ENCODE measurements around the gene SEMA4B. TPM values are rescaled to one million over a fixed set of nuclear protein-coding genes. Genes with fewer than 3 reads are reported as not detected.

The SEMA4B gene
- total RNA-seq, 1 experiment from 2014 or later = 50.2 TPM

DNA sequence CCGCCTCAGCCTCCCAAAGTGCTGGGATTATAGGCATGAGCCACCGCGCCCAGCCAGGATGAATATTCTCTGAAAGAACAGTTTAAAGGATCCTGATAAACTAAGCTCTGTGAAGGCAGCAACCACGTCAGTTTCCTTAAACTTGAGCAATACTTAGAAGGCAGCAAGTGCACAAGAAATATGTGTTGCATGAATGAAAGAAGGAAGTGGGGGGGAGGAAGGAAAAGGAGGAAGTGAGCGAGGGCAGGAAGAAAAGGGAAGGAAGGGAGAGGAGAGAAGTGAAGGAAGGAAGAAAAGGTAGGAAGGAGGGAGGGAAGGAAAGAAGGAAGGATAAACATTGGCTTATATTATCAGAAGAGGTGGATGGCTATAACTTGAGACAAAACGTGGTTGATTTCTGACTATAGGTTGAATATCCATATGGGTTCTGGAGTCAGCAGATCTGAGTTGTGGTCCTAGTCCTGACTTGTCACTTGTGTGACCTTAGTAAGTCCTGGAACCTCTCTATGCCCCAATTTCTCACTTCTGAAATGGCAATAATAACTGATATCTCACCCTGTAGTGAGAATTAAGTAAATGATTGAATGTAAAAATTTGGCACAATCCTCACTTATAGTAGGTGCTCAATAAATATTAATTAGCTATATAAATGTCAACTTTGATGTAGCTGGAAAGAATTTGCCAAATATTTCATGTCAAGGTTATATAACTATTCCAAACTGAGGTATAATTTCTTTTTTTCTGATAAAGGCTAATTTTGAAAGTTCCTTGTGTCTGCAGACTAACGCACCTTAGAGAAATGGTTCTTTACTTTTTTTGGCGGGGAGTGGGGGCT lies 12.0 kb upstream of the SEMA4B start:
- H3K27me3 Mint-ChIP-seq (ENCODE audit: low read depth) = no peaks in the 10 kb centered on the region
- TF ChIP-seq RORB (CRISPR knock-in tag; IDR thresholded peaks at IDR 0.05) (no peak), ZNF219 (CRISPR knock-in tag; IDR thresholded peaks at IDR 0.05; ENCODE audit: borderline replicate concordance) (no peak), CBFB (CRISPR knock-in tag; IDR thresholded peaks at IDR 0.05; ENCODE audit: low read depth) (no peak), IRF2 (CRISPR knock-in tag; IDR thresholded peaks at IDR 0.05; ENCODE audit: borderline replicate concordance, low read depth) (no peak), ZNF263 (CRISPR knock-in tag; IDR thresholded peaks at IDR 0.05; ENCODE audit: low read depth) (no peak)
- TF ChIP-seq, protein P1, sequence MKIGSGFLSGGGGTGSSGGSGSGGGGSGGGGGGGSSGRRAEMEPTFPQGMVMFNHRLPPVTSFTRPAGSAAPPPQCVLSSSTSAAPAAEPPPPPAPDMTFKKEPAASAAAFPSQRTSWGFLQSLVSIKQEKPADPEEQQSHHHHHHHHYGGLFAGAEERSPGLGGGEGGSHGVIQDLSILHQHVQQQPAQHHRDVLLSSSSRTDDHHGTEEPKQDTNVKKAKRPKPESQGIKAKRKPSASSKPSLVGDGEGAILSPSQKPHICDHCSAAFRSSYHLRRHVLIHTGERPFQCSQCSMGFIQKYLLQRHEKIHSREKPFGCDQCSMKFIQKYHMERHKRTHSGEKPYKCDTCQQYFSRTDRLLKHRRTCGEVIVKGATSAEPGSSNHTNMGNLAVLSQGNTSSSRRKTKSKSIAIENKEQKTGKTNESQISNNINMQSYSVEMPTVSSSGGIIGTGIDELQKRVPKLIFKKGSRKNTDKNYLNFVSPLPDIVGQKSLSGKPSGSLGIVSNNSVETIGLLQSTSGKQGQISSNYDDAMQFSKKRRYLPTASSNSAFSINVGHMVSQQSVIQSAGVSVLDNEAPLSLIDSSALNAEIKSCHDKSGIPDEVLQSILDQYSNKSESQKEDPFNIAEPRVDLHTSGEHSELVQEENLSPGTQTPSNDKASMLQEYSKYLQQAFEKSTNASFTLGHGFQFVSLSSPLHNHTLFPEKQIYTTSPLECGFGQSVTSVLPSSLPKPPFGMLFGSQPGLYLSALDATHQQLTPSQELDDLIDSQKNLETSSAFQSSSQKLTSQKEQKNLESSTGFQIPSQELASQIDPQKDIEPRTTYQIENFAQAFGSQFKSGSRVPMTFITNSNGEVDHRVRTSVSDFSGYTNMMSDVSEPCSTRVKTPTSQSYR (CRISPR knock-in tag; IDR thresholded peaks at IDR 0.05) = no peak
- H3K36me3 Mint-ChIP-seq = no peaks in the 10 kb centered on the region
- H3K4me3 Mint-ChIP-seq = no peak overlapping the region
- ChIA-PET CTCF (interaction anchor here (2.1 to 4.4 kb wide), 3 partner anchors 12 to 32 kb away, joined by 6 to 12 read pairs (median 8); partner anchors contain the start of gene SEMA4B), POLR2A (interaction anchor here (0.8 kb wide), 1 partner anchor 12 kb away, joined by 3 read pairs; the partner anchor contains the start of gene SEMA4B)
- H3K4me1 Mint-ChIP-seq = peaks cover 26% of the 10 kb centered on the region
- H3K9me3 Mint-ChIP-seq = no peaks in the 10 kb centered on the region
- no peak overlapping the region for H3K27ac Mint-ChIP-seq
- DNase-seq (ENCODE audit: low spot score) (no peak), ATAC-seq (no peak)

DNA sequence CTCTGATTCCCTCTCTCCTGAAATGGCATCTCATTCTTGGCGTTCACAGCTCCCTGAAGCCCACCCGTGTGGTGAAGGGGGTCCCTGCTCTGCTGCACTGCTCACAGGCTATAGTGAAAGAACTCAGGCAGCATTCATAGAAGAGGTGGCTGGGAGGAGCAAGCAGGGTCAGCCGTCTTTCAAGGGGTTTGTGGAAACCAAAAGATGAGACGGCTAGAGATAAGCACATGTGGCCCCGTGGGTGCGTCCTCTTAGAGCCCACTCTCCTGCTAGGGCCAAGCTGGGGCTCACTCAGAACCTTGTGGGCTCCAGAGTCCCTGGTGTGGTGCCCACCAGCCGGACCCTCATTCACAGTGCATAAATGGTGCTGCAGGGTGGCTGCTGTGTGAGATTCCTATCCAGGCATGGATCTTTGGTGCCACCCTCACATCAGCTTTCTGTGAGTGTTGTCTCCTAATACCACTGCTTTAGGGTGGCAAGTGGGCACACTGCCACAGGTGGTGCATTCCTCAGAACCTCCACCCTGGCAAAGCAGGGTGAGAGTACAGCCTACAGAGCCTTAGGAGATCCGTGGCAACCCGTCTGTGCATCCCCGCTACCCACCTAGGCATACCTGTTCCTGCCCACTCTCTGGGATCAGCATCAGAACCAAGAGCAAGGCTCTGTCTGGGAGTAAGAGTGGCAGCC lies 11.2 kb upstream of the SEMA4B start:
- no peak for DNase-seq (ENCODE audit: low spot score)
- ChIA-PET CTCF (interaction anchor here (1.0 to 4.4 kb wide), 4 partner anchors 11 to 47 kb away, joined by 3 to 12 read pairs (median 7); partner anchors contain the start of gene SEMA4B), POLR2A (no interaction called here)
- TF ChIP-seq, protein P2, sequence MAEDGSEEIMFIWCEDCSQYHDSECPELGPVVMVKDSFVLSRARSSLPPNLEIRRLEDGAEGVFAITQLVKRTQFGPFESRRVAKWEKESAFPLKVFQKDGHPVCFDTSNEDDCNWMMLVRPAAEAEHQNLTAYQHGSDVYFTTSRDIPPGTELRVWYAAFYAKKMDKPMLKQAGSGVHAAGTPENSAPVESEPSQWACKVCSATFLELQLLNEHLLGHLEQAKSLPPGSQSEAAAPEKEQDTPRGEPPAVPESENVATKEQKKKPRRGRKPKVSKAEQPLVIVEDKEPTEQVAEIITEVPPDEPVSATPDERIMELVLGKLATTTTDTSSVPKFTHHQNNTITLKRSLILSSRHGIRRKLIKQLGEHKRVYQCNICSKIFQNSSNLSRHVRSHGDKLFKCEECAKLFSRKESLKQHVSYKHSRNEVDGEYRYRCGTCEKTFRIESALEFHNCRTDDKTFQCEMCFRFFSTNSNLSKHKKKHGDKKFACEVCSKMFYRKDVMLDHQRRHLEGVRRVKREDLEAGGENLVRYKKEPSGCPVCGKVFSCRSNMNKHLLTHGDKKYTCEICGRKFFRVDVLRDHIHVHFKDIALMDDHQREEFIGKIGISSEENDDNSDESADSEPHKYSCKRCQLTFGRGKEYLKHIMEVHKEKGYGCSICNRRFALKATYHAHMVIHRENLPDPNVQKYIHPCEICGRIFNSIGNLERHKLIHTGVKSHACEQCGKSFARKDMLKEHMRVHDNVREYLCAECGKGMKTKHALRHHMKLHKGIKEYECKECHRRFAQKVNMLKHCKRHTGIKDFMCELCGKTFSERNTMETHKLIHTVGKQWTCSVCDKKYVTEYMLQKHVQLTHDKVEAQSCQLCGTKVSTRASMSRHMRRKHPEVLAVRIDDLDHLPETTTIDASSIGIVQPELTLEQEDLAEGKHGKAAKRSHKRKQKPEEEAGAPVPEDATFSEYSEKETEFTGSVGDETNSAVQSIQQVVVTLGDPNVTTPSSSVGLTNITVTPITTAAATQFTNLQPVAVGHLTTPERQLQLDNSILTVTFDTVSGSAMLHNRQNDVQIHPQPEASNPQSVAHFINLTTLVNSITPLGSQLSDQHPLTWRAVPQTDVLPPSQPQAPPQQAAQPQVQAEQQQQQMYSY (CRISPR knock-in tag; IDR thresholded peaks at IDR 0.05) = no peak
- TF ChIP-seq NFE2L1 (CRISPR knock-in tag; IDR thresholded peaks at IDR 0.05) (no peak), IRF2 (CRISPR knock-in tag; IDR thresholded peaks at IDR 0.05; ENCODE audit: borderline replicate concordance, low read depth) (no peak), ZNF423 (CRISPR knock-in tag; IDR thresholded peaks at IDR 0.05) (no peak)
- TF ChIP-seq, protein P3, sequence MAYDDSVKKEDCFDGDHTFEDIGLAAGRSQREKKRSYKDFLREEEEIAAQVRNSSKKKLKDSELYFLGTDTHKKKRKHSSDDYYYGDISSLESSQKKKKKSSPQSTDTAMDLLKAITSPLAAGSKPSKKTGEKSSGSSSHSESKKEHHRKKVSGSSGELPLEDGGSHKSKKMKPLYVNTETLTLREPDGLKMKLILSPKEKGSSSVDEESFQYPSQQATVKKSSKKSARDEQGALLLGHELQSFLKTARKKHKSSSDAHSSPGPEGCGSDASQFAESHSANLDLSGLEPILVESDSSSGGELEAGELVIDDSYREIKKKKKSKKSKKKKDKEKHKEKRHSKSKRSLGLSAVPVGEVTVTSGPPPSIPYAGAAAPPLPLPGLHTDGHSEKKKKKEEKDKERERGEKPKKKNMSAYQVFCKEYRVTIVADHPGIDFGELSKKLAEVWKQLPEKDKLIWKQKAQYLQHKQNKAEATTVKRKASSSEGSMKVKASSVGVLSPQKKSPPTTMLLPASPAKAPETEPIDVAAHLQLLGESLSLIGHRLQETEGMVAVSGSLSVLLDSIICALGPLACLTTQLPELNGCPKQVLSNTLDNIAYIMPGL (CRISPR knock-in tag; IDR thresholded peaks at IDR 0.05) = no peak
- TF ChIP-seq, protein P4, sequence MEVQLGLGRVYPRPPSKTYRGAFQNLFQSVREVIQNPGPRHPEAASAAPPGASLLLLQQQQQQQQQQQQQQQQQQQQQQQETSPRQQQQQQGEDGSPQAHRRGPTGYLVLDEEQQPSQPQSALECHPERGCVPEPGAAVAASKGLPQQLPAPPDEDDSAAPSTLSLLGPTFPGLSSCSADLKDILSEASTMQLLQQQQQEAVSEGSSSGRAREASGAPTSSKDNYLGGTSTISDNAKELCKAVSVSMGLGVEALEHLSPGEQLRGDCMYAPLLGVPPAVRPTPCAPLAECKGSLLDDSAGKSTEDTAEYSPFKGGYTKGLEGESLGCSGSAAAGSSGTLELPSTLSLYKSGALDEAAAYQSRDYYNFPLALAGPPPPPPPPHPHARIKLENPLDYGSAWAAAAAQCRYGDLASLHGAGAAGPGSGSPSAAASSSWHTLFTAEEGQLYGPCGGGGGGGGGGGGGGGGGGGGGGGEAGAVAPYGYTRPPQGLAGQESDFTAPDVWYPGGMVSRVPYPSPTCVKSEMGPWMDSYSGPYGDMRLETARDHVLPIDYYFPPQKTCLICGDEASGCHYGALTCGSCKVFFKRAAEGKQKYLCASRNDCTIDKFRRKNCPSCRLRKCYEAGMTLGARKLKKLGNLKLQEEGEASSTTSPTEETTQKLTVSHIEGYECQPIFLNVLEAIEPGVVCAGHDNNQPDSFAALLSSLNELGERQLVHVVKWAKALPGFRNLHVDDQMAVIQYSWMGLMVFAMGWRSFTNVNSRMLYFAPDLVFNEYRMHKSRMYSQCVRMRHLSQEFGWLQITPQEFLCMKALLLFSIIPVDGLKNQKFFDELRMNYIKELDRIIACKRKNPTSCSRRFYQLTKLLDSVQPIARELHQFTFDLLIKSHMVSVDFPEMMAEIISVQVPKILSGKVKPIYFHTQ (CRISPR knock-in tag; IDR thresholded peaks at IDR 0.05) = no peak
- TF ChIP-seq, protein P5, sequence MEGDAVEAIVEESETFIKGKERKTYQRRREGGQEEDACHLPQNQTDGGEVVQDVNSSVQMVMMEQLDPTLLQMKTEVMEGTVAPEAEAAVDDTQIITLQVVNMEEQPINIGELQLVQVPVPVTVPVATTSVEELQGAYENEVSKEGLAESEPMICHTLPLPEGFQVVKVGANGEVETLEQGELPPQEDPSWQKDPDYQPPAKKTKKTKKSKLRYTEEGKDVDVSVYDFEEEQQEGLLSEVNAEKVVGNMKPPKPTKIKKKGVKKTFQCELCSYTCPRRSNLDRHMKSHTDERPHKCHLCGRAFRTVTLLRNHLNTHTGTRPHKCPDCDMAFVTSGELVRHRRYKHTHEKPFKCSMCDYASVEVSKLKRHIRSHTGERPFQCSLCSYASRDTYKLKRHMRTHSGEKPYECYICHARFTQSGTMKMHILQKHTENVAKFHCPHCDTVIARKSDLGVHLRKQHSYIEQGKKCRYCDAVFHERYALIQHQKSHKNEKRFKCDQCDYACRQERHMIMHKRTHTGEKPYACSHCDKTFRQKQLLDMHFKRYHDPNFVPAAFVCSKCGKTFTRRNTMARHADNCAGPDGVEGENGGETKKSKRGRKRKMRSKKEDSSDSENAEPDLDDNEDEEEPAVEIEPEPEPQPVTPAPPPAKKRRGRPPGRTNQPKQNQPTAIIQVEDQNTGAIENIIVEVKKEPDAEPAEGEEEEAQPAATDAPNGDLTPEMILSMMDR (IDR thresholded peaks at IDR 0.05) = no peak
- TF ChIP-seq, protein P6, sequence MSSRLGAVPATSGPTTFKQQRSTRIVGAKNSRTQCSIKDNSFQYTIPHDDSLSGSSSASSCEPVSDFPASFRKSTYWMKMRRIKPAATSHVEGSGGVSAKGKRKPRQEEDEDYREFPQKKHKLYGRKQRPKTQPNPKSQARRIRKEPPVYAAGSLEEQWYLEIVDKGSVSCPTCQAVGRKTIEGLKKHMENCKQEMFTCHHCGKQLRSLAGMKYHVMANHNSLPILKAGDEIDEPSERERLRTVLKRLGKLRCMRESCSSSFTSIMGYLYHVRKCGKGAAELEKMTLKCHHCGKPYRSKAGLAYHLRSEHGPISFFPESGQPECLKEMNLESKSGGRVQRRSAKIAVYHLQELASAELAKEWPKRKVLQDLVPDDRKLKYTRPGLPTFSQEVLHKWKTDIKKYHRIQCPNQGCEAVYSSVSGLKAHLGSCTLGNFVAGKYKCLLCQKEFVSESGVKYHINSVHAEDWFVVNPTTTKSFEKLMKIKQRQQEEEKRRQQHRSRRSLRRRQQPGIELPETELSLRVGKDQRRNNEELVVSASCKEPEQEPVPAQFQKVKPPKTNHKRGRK (CRISPR knock-in tag; IDR thresholded peaks at IDR 0.05; ENCODE audit: borderline replicate concordance) = no peak
- TF ChIP-seq, protein P7, sequence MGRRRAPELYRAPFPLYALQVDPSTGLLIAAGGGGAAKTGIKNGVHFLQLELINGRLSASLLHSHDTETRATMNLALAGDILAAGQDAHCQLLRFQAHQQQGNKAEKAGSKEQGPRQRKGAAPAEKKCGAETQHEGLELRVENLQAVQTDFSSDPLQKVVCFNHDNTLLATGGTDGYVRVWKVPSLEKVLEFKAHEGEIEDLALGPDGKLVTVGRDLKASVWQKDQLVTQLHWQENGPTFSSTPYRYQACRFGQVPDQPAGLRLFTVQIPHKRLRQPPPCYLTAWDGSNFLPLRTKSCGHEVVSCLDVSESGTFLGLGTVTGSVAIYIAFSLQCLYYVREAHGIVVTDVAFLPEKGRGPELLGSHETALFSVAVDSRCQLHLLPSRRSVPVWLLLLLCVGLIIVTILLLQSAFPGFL (CRISPR knock-in tag; IDR thresholded peaks at IDR 0.05; ENCODE audit: borderline replicate concordance) = no peak

More for the DNA sequence above, 11.2 kb upstream of the SEMA4B start:
- no peaks in the 10 kb centered on the region for H3K9me3 Mint-ChIP-seq
- 0 out of 2 replicates have a peak, but pooled peaks cover 3% of the 10 kb centered on the region for H3K36me3 Mint-ChIP-seq
- no peak for ATAC-seq
- no peak overlapping the region for H3K4me3 Mint-ChIP-seq
- no peaks in the 10 kb centered on the region for H3K27me3 Mint-ChIP-seq (ENCODE audit: low read depth)
- H3K4me1 Mint-ChIP-seq = peaks cover 22% of the 10 kb centered on the region
- no peak overlapping the region; the same call in 1 of the 2 replicates for H3K27ac Mint-ChIP-seq

All from WTC11 (cell line).